GM12878 (cell line): ENCODE results near the gene THBS3. TPM values are rescaled to one million over a fixed set of nuclear protein-coding genes. Genes with fewer than 3 reads are reported as not detected.

Source experiments
- CEBPB ChIP-seq, 2 experiments: fragments of 150-350 bp in 1 of 2; IDR thresholded peaks; 2 replicates each; pipeline ENCODE4 v1.6.1; 2012 to 2014; ENCODE audit warnings: low read depth in 2 of 2, low read length in 2 of 2, borderline replicate concordance in 1 of 2, inconsistent platforms in 1 of 2
- ESRRA ChIP-seq: IDR thresholded peaks from 2 replicates; pipeline ENCODE4 v1.6.1; 2012; ENCODE audit warnings: mild to moderate bottlenecking, low read length, improper control_type of control experiment
- FOS ChIP-seq: IDR thresholded peaks from 3 replicates; pipeline ENCODE4 v1.6.1; 2011; ENCODE audit warnings: borderline replicate concordance; ENCODE audit not compliant: insufficient read length; ENCODE audit errors: extremely low read depth
- FOXM1 ChIP-seq: IDR thresholded peaks from 2 replicates; pipeline ENCODE4 v1.6.1; 2012; ENCODE audit warnings: low read depth, mild to moderate bottlenecking, inconsistent platforms, low read length, moderate library complexity
- HCFC1 ChIP-seq: fragments of 150-350 bp; IDR thresholded peaks from 2 replicates; pipeline ENCODE4 v1.6.1; 2014; ENCODE audit warnings: low read length
- MTA2 ChIP-seq: fragments of 450-650 bp; IDR thresholded peaks from 2 replicates; pipeline ENCODE4 v1.6.1; 2016; ENCODE audit warnings: low read depth, mild to moderate bottlenecking, moderate library complexity
- MYB ChIP-seq: fragments of 150-350 bp; IDR thresholded peaks from 2 replicates; pipeline ENCODE4 v1.6.1; 2014; ENCODE audit warnings: mild to moderate bottlenecking, low read depth, low read length, borderline replicate concordance
- NFIC ChIP-seq: IDR thresholded peaks from 2 replicates; pipeline ENCODE4 v1.6.1; 2012; ENCODE audit warnings: low read depth, mild to moderate bottlenecking, inconsistent platforms, low read length, moderate library complexity
- NR2C2 ChIP-seq: IDR thresholded peaks from 2 replicates; pipeline ENCODE4 v1.6.1; 2011; ENCODE audit warnings: borderline replicate concordance, low read depth; ENCODE audit not compliant: control insufficient read depth, insufficient read length
- NR2F1 ChIP-seq: fragments of 450-650 bp; conservative IDR thresholded peaks from 2 replicates; pipeline ENCODE4 v1.6.1; 2017; ENCODE audit warnings: mild to moderate bottlenecking
- POLR2A ChIP-seq: IDR thresholded peaks from 2 replicates; pipeline ENCODE4 v1.6.1; 2011; ENCODE audit warnings: low read depth, mild to moderate bottlenecking, low read length
- POU2F2 ChIP-seq: IDR thresholded peaks from 3 replicates; pipeline ENCODE4 v1.6.1; 2011; ENCODE audit warnings: low read depth, mild to moderate bottlenecking, low read length, borderline replicate concordance
- RAD51 ChIP-seq: fragments of 450-650 bp; IDR thresholded peaks from 2 replicates; pipeline ENCODE4 v1.6.1; 2016; ENCODE audit warnings: moderate library complexity, mild to moderate bottlenecking, inconsistent platforms
- RB1 ChIP-seq: fragments of 450-650 bp; formaldehyde crosslinking; IDR thresholded peaks from 2 replicates; pipeline ENCODE4 v1.6.1; 2017; ENCODE audit warnings: mild to moderate bottlenecking, borderline replicate concordance
- SIN3A ChIP-seq: IDR thresholded peaks from 2 replicates; pipeline ENCODE4 v1.6.1; 2012; ENCODE audit warnings: low read depth, low read length, improper control_type of control experiment
- SIX5 ChIP-seq: IDR thresholded peaks from 2 replicates; pipeline ENCODE4 v1.6.1; 2011; ENCODE audit warnings: mild to moderate bottlenecking, low read depth, low read length, moderate library complexity; ENCODE audit not compliant: severe bottlenecking
- STAT1 ChIP-seq: fragments of 450-650 bp; conservative IDR thresholded peaks from 2 replicates; pipeline ENCODE4 v1.6.1; 2014; ENCODE audit warnings: antibody characterized with exemption, mild to moderate bottlenecking
- TCF12 ChIP-seq: IDR thresholded peaks from 2 replicates; pipeline ENCODE4 v1.6.1; 2011; ENCODE audit warnings: low read depth, mild to moderate bottlenecking, low read length
- ZNF384 ChIP-seq: IDR thresholded peaks from 2 replicates; pipeline ENCODE4 v1.6.1; 2012; ENCODE audit warnings: low read depth, mild to moderate bottlenecking, low read length, improper control_type of control experiment, borderline replicate concordance
- polyA plus RNA-seq, 11 experiments: library from polyadenylated mRNA; depleted of rRNA in 4 of 11; unstranded in 6 of 11; stranded (reverse) in 5 of 11; fragments of >200 nt; fragmentation: Nextera tagmentation in 4 of 11; fragmentation: Illumina TruSeq in 1 of 11; extraction: Ambion mirVana in 4 of 11; extraction: Trizol in 1 of 11; gene quantifications; 1 replicate in 1 of 11; 2 replicates in 10 of 11; pipeline versions ENCODE4 v1.2.1 to v1.2.3, GENCODE V29; 2011 to 2016; ENCODE audit warnings: inconsistent platforms in 2 of 11, missing spikeins in 2 of 11, low read depth in 1 of 11
- total RNA-seq, 4 experiments: library from RNA; depleted of rRNA in 3 of 4; stranded (reverse); fragments of >200 nt in 3 of 4; fragmentation: Illumina TruSeq in 1 of 4; extraction: Trizol in 1 of 4; gene quantifications; 2 replicates each; pipeline versions ENCODE4 v1.2.1 to v1.2.3, GENCODE V29; 2013 to 2021
- TF ChIP-seq, protein P1 (sequence below): fragments of 450-650 bp; conservative IDR thresholded peaks from 2 replicates; pipeline ENCODE4 v1.6.1; 2017; ENCODE audit warnings: mild to moderate bottlenecking, moderate library complexity
- TF ChIP-seq, protein P2 (sequence below): fragments of 450-650 bp; IDR thresholded peaks from 2 replicates; pipeline ENCODE4 v1.6.1; 2017; ENCODE audit warnings: antibody characterized with exemption, mild to moderate bottlenecking, moderate library complexity
- TF ChIP-seq, protein P3 (sequence below): IDR thresholded peaks from 2 replicates; pipeline ENCODE4 v1.6.1; 2011; ENCODE audit warnings: low read depth, low read length, improper control_type of control experiment, borderline replicate concordance
- TF ChIP-seq, protein P4 (sequence below): IDR thresholded peaks from 2 replicates; pipeline ENCODE4 v1.6.1; 2012; ENCODE audit warnings: low read depth, low read length, improper control_type of control experiment
- TF ChIP-seq, protein P5 (sequence below): fragments of 450-650 bp; IDR thresholded peaks from 2 replicates; pipeline ENCODE4 v1.6.1; 2014; ENCODE audit warnings: mild to moderate bottlenecking

The THBS3 gene
- total and polyA plus RNA-seq, 10 of the 15 experiments (the other 5 are each of a cell fraction or from before 2014, with no cell fraction given) = 0.66 to 3.6 (median 2.0) TPM

DNA sequence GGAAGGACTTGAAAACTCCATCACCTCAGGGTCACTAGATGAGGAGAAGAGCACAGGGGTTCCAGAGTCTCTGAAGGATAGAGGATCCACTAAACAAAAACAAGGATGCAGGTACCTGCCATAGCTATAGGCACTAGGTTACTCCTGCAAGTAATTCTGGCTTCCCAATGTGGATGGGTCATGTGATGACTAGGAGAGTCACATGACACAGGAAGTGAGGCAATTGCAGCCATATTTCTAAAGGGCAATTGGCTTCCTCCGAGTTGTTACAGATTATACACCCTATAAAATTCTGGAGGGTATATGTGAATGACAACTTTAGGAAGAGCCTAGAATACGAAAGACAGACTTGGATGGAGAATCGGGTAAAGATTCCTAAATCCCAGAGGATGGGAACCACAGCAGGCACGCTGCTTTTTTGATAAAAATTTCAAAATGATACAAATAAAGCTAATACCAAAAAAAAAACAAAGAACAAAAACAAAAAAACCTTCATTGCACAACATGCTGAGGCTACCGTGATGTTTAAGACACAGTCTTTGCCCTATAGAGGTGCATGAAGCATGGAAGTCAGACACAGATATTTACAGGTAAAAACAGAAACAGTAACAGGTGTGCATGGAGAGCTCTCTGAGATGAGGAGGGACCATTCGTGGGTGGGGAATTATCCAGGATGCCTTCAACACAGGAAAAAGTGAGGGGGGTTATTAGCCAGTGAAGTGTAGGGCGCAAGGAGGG, 11.3 kb upstream of the THBS3 start (continued):
- TF ChIP-seq, protein P1, sequence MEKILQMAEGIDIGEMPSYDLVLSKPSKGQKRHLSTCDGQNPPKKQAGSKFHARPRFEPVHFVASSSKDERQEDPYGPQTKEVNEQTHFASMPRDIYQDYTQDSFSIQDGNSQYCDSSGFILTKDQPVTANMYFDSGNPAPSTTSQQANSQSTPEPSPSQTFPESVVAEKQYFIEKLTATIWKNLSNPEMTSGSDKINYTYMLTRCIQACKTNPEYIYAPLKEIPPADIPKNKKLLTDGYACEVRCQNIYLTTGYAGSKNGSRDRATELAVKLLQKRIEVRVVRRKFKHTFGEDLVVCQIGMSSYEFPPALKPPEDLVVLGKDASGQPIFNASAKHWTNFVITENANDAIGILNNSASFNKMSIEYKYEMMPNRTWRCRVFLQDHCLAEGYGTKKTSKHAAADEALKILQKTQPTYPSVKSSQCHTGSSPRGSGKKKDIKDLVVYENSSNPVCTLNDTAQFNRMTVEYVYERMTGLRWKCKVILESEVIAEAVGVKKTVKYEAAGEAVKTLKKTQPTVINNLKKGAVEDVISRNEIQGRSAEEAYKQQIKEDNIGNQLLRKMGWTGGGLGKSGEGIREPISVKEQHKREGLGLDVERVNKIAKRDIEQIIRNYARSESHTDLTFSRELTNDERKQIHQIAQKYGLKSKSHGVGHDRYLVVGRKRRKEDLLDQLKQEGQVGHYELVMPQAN = no peak
- TF ChIP-seq RB1 (no peak), NR2F1 (no peak), SIN3A (no peak), NR2C2 (no peak), FOS (peak; percentile 55), TCF12 (no peak), NFIC (no peak; the same call in 1 of the 2 replicates), ESRRA (no peak), STAT1 (no peak), HCFC1 (peak; percentile 67), RAD51 (peak; percentile 99), CEBPB (IDR thresholded peaks at IDR 0.05; ENCODE audit: borderline replicate concordance in 1 of 2, low read depth in 2 of 2, low read length in 2 of 2) (no peak), POU2F2 (no peak), POLR2A (no peak), MTA2 (no peak), MYB (no peak), ZNF384 (no peak), SIX5 (peak; percentile 66), FOXM1 (no peak)
- TF ChIP-seq, protein P2, sequence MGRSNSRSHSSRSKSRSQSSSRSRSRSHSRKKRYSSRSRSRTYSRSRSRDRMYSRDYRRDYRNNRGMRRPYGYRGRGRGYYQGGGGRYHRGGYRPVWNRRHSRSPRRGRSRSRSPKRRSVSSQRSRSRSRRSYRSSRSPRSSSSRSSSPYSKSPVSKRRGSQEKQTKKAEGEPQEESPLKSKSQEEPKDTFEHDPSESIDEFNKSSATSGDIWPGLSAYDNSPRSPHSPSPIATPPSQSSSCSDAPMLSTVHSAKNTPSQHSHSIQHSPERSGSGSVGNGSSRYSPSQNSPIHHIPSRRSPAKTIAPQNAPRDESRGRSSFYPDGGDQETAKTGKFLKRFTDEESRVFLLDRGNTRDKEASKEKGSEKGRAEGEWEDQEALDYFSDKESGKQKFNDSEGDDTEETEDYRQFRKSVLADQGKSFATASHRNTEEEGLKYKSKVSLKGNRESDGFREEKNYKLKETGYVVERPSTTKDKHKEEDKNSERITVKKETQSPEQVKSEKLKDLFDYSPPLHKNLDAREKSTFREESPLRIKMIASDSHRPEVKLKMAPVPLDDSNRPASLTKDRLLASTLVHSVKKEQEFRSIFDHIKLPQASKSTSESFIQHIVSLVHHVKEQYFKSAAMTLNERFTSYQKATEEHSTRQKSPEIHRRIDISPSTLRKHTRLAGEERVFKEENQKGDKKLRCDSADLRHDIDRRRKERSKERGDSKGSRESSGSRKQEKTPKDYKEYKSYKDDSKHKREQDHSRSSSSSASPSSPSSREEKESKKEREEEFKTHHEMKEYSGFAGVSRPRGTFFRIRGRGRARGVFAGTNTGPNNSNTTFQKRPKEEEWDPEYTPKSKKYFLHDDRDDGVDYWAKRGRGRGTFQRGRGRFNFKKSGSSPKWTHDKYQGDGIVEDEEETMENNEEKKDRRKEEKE = no peak
- TF ChIP-seq, protein P3, sequence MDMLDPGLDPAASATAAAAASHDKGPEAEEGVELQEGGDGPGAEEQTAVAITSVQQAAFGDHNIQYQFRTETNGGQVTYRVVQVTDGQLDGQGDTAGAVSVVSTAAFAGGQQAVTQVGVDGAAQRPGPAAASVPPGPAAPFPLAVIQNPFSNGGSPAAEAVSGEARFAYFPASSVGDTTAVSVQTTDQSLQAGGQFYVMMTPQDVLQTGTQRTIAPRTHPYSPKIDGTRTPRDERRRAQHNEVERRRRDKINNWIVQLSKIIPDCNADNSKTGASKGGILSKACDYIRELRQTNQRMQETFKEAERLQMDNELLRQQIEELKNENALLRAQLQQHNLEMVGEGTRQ = peak; percentile 92
- TF ChIP-seq, protein P4, sequence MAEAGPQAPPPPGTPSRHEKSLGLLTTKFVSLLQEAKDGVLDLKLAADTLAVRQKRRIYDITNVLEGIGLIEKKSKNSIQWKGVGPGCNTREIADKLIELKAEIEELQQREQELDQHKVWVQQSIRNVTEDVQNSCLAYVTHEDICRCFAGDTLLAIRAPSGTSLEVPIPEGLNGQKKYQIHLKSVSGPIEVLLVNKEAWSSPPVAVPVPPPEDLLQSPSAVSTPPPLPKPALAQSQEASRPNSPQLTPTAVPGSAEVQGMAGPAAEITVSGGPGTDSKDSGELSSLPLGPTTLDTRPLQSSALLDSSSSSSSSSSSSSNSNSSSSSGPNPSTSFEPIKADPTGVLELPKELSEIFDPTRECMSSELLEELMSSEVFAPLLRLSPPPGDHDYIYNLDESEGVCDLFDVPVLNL = no peak
- TF ChIP-seq, protein P5, sequence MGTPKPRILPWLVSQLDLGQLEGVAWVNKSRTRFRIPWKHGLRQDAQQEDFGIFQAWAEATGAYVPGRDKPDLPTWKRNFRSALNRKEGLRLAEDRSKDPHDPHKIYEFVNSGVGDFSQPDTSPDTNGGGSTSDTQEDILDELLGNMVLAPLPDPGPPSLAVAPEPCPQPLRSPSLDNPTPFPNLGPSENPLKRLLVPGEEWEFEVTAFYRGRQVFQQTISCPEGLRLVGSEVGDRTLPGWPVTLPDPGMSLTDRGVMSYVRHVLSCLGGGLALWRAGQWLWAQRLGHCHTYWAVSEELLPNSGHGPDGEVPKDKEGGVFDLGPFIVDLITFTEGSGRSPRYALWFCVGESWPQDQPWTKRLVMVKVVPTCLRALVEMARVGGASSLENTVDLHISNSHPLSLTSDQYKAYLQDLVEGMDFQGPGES = no peak
